AG04450 (cell line): ENCODE results near the gene CD99. TPM values are rescaled to one million over a fixed set of nuclear protein-coding genes. Genes with fewer than 3 reads are reported as not detected.

Experiments
- CTCF ChIA-PET: fragments of 300-600, 350-600 bp; formaldehyde crosslinking; extraction: SDS; loops from one replicate; lab custom pipeline; 2022; ENCODE audit warnings: antibody characterized with exemption, inconsistent platforms; lab: Charles Lee
- POLR2A ChIA-PET: fragments of 350-600 bp; formaldehyde crosslinking; extraction: SDS; loops from one replicate; lab custom pipeline; 2021; ENCODE audit warnings: antibody characterized with exemption, inconsistent platforms; lab: Yijun Ruan, JAX
- DNase-seq: peaks from one replicate; pipeline ENCODE4 v3.0.0-alpha.2; 2011; ENCODE audit warnings: low read depth, low spot score
- H3K27ac ChIP-seq: one replicate; pipeline ENCODE4 v1.5.1; 2012; ENCODE audit warnings: low read depth, low read length, control low read depth
- H3K27me3 ChIP-seq: one replicate; pipeline ENCODE4 v1.6.0; 2012; ENCODE audit warnings: low read length; ENCODE audit not compliant: control insufficient read depth, insufficient read depth
- H3K4me3 ChIP-seq: 2 replicates; pipeline ENCODE4 v1.5.1; 2011; ENCODE audit warnings: mild to moderate bottlenecking, low read depth, low read length, control low read depth
- H3K9me3 ChIP-seq: 2 replicates; pipeline ENCODE4 v1.5.1; 2012; ENCODE audit warnings: low read length; ENCODE audit not compliant: control insufficient read depth, insufficient read depth
- CTCF ChIP-seq: IDR thresholded peaks from 2 replicates; pipeline ENCODE4 v1.5.1; 2011; ENCODE audit warnings: low read depth, low read length, control low read depth, inconsistent platforms
- polyA plus RNA-seq: library from polyadenylated mRNA; depleted of rRNA; stranded (reverse); fragments of >200 nt; gene quantifications from 2 replicates; pipeline ENCODE4 v1.2.3, GENCODE V29; 2011

Gene CD99
- polyA plus RNA-seq, 1 experiment: 355 TPM

GRCh38 chrX:2711441-2711840 is 20.3 kb downstream of the CD99 start:
- Histone ChIP-seq H3K27ac (no peak overlapping the region), H3K4me3 (no peak overlapping the region), H3K27me3 (no peaks in the 10 kb centered on the region), H3K9me3 (no peaks in the 10 kb centered on the region)
- ChIA-PET CTCF (no interaction called here), POLR2A (no interaction called here)
- no peak for DNase-seq
- TF ChIP-seq CTCF: no peak

- ChIA-PET POLR2A (no interaction called here), CTCF (no interaction called here)
- no peak for DNase-seq
- Histone ChIP-seq H3K27me3 (no peaks in the 10 kb centered on the region), H3K9me3 (no peaks in the 10 kb centered on the region), H3K27ac (no peak overlapping the region), H3K4me3 (no peak overlapping the region)
- TF ChIP-seq CTCF: no peak
Observed at GRCh38 chrX:2712428-2712827, 21.3 kb downstream of the CD99 start.

DNA sequence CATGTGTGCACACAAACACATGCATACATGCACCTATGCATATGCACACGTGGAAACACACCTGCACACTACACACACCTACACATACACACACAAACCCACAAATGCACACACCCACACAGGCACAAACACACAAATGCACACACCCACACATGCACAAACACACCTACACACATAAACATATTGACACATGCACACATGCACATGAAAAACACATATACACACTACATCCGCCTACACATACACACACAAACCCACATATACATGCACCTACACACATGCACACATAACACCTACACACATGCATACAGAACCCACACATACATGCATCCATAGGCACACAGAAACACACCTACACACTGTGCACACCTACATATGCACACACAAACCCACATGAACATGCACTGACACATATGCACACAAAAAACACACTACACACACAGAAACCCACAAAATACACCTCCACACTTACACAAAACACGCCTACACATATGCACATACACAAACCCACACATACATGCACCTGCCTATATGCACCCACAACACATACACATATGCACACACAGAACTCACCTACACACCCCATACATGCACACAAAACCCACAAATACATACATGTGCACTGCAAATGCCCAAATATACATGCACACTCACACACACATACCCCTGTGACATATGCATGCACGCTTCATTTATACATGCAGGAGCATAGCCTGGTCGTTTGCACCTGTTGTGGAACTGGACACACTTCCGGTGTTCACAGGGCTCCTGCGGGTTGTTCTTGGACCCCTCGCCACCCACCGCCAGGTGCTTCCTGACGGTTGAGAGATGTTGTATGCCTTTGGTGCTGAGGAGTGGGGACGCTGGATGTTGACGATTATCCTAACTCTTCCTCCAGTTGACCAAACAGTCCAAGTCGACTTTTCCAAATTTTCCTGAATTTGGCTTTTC is 22.1 kb downstream of the CD99 start:
- no peak for TF ChIP-seq CTCF
- POLR2A ChIA-PET: no interaction called here

DNA sequence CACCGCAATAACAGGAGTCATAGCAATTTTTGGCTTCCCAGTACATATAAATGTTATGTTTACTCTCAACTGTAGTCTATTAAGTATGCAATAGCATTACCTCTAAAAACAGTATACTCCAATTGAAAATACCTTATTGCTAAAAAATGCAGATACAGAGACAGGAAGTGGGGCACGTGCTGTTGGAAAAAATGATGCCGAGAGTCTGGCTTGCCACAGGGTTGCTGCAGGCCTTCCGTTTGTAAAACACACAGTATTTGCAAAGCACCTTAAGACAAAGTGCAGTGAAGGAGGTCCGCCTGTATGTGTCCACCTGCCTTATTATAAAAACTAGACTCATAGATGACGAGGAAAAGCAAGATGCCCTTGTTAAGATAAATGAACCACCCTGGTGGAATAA is 23.5 kb downstream of the CD99 start:
- no peak for DNase-seq
- ChIA-PET CTCF (no interaction called here), POLR2A (no interaction called here)
- no peaks in the 10 kb centered on the region for H3K27me3 ChIP-seq
- no peak overlapping the region for H3K4me3 ChIP-seq
- H3K9me3 ChIP-seq: no peaks in the 10 kb centered on the region
- no peak for TF ChIP-seq CTCF
- H3K27ac ChIP-seq: no peak overlapping the region

More for the DNA sequence above, 22.1 kb downstream of the CD99 start:
- Histone ChIP-seq H3K27me3 (no peaks in the 10 kb centered on the region), H3K27ac (no peak overlapping the region), H3K9me3 (no peaks in the 10 kb centered on the region), H3K4me3 (no peak overlapping the region)
- no peak for DNase-seq
- CTCF ChIA-PET: no interaction called here

DNA sequence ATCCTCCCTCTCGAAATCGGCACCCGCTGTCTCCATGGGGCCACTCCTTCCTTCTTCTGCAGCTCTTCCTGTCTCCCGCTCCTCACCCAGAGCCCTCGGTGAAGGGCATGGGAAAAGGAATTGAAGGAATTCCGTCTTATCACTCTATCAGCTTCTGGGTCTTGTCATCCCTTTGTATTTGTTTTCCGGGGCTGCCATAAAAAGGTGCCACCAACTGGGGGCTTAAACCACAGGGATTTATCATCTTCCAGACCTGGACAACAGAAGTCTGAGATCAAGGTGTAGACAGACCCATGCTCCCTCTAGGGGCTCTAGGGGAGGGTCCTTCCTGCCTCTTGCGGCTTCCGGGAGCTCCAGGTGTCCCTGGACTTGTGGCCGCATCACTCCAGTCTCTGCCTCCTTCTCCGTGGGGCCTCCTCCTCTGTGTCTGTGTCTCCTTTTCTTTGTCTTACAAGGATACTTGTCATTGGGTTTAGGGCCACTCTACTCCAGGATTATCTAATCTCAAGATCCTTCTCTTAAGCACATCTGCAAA is 24.0 kb downstream of the CD99 start:
- H3K27ac ChIP-seq: no peak overlapping the region
- CTCF ChIA-PET: no interaction called here
- POLR2A ChIA-PET: no interaction called here
- no peaks in the 10 kb centered on the region for H3K9me3 ChIP-seq
- H3K4me3 ChIP-seq: no peak overlapping the region
- H3K27me3 ChIP-seq: no peaks in the 10 kb centered on the region
- DNase-seq: no peak
- no peak for TF ChIP-seq CTCF
